GM06990 (cell line): ENCODE results near the gene C3orf49.

ENCODE experiments used
- DNase-seq: peaks from one replicate; pipeline ENCODE4 v3.0.0-alpha.2; 2011; ENCODE audit not compliant: insufficient read length; ENCODE audit errors: extremely low read depth
- H3K27me3 ChIP-seq: replicated peaks from 2 replicates; pipeline ENCODE4 v1.6.0; 2011; ENCODE audit warnings: low read length; ENCODE audit not compliant: control insufficient read depth, insufficient read depth
- H3K36me3 ChIP-seq: 2 replicates; pipeline ENCODE4 v1.5.1; 2011; ENCODE audit warnings: low read length; ENCODE audit not compliant: control insufficient read depth, insufficient read depth
- H3K4me3 ChIP-seq: replicated peaks from 2 replicates; pipeline ENCODE4 v1.5.1; 2011; ENCODE audit warnings: low read depth, mild to moderate bottlenecking, control low read depth, low read length
- CTCF ChIP-seq: IDR thresholded peaks from 2 replicates; pipeline ENCODE4 v1.5.1; 2011; ENCODE audit warnings: low read length, control low read depth, mild to moderate bottlenecking, inconsistent platforms; ENCODE audit not compliant: insufficient read depth, poor library complexity, severe bottlenecking

The C3orf49 gene

GRCh38 chr3:63851287-63851686 lies 32.2 kb downstream of the C3orf49 start:
- no peak overlapping the region for H3K4me3 ChIP-seq
- no peak for TF ChIP-seq CTCF

DNA sequence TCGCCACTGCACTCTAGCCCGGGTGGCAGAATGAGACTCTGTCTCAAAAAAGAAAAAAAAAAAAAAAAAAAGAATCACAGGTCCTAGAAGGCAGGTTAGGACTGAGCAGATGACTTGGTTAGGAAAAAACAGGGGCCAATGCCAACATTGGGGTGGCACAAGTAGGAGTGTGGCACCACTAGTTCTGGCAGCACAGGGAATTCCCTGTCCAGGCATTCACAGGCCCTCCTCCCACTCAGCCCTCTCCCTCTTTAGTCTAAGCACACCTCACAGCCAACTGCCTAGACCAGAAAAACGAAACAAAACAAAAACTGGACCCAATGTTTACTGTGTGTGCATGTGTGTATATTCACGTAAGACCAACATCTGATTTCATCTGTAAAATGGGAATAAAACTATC lies 34.0 kb downstream of the C3orf49 start:
- no peak for TF ChIP-seq CTCF
- H3K36me3 ChIP-seq = no peaks in the 10 kb centered on the region
- no peak overlapping the region for H3K4me3 ChIP-seq
- no peaks in the 10 kb centered on the region for H3K27me3 ChIP-seq
- no peak for DNase-seq

More at GRCh38 chr3:63851287-63851686, 32.2 kb downstream of the C3orf49 start:
- Histone ChIP-seq H3K27me3 (no peaks in the 10 kb centered on the region), H3K36me3 (no peaks in the 10 kb centered on the region)
- DNase-seq = no peak

- Histone ChIP-seq H3K36me3 (no peaks in the 10 kb centered on the region), H3K27me3 (no peaks in the 10 kb centered on the region), H3K4me3 (no peak overlapping the region)
- no peak for DNase-seq
- no peak for TF ChIP-seq CTCF
These were observed 36.3 kb downstream of the C3orf49 start for GRCh38 chr3:63855333-63855940.

GRCh38 chr3:63857311-63857710 lies 38.2 kb downstream of the C3orf49 start:
- no peak for DNase-seq
- no peak for TF ChIP-seq CTCF
- no peaks in the 10 kb centered on the region for H3K27me3 ChIP-seq

DNA sequence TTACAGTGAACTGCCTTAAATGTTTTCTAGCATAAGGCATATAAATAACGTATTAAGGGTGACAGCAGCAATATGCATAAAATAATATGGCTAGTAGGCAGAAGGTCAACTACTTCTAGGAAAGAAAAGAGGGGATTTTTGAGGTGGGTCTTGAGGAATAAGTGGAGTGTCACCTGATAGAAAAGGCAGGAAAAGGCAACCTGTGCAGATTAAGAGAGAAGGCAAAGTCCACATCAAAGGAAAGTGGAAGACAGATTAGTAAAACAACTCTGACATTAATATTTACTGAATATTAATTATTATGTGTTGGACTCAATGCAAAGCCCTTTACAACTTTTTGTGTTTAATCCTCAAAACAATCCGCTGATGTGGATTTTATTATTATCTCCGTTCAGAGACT lies 41.7 kb downstream of the C3orf49 start:
- no peaks in the 10 kb centered on the region for H3K36me3 ChIP-seq
- H3K27me3 ChIP-seq = no peaks in the 10 kb centered on the region
- TF ChIP-seq CTCF = no peak
- no peak overlapping the region for H3K4me3 ChIP-seq
- no peak for DNase-seq

More at GRCh38 chr3:63857311-63857710, 38.2 kb downstream of the C3orf49 start:
- Histone ChIP-seq H3K4me3 (no peak overlapping the region), H3K36me3 (no peaks in the 10 kb centered on the region)

DNA sequence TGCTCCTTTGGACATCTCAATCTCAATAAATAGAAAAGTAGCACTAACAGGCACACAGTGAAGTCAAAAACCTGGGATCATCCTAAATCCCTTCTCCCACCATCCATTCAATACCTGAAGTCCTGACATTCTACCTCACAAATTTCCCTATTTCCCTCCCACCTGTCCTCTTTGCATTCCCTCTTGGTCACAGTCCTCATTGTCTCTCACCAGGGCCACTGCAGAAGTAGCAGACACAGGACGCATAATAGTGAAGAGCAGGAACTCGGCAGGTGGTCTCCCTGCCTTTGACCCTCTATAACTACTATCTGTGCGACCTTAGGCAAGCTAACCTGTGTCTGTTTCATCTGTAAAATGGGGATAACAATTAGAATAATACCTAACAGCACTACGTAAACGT lies 42.2 kb downstream of the C3orf49 start:
- DNase-seq = no peak
- no peak overlapping the region for H3K4me3 ChIP-seq
- no peaks in the 10 kb centered on the region for H3K36me3 ChIP-seq
- TF ChIP-seq CTCF = no peak
- no peaks in the 10 kb centered on the region for H3K27me3 ChIP-seq
